Measurements from ENCODE around the gene CLEC4M.

The CLEC4M gene

GRCh38 chr19:7799640-7800355 is 36.8 kb downstream of the CLEC4M start:
- TF ChIP-seq GATA2 (IDR thresholded peaks at IDR 0.05; ENCODE audit: low read depth, low read length) = no peak
- TF ChIP-seq GATA3 (IDR thresholded peaks at IDR 0.05; ENCODE audit: low read depth, low read length) = no peak

GRCh38 chr19:7801020-7801570 is 38.1 kb downstream of the CLEC4M start:
- TF ChIP-seq GATA3 (IDR thresholded peaks at IDR 0.05; ENCODE audit: low read depth, low read length) = no peak
- TF ChIP-seq GATA2 (IDR thresholded peaks at IDR 0.05; ENCODE audit: low read depth, low read length) = no peak

GRCh38 chr19:7806234-7806633 is 43.2 kb downstream of the CLEC4M start:
- TF ChIP-seq GATA3 (IDR thresholded peaks at IDR 0.05; ENCODE audit: low read depth, low read length) = no peak
- no peak for TF ChIP-seq GATA2 (IDR thresholded peaks at IDR 0.05; ENCODE audit: low read depth, low read length)

- no peak for TF ChIP-seq GATA2 (IDR thresholded peaks at IDR 0.05; ENCODE audit: low read depth, low read length)
- no peak for TF ChIP-seq GATA3 (IDR thresholded peaks at IDR 0.05; ENCODE audit: low read depth, low read length)
These were observed 43.8 kb downstream of the CLEC4M start for GRCh38 chr19:7806876-7807275.

- TF ChIP-seq GATA3 (IDR thresholded peaks at IDR 0.05; ENCODE audit: low read depth, low read length) = no peak
- TF ChIP-seq GATA2 (IDR thresholded peaks at IDR 0.05; ENCODE audit: low read depth, low read length) = no peak
These were observed 45.1 kb downstream of the CLEC4M start for GRCh38 chr19:7808108-7808507.

- no peak for TF ChIP-seq GATA3 (IDR thresholded peaks at IDR 0.05; ENCODE audit: low read depth, low read length)
- TF ChIP-seq GATA2 (IDR thresholded peaks at IDR 0.05; ENCODE audit: low read depth, low read length) = no peak
These were observed 48.9 kb downstream of the CLEC4M start for GRCh38 chr19:7811989-7812388.

- TF ChIP-seq GATA3 (IDR thresholded peaks at IDR 0.05; ENCODE audit: low read depth, low read length) (no peak), GATA2 (IDR thresholded peaks at IDR 0.05; ENCODE audit: low read depth, low read length) (no peak)
These were observed 52.3 kb downstream of the CLEC4M start for GRCh38 chr19:7815325-7815724.

GRCh38 chr19:7817801-7818200 is 54.8 kb downstream of the CLEC4M start:
- TF ChIP-seq GATA2 (IDR thresholded peaks at IDR 0.05; ENCODE audit: low read depth, low read length) = no peak
- no peak for TF ChIP-seq GATA3 (IDR thresholded peaks at IDR 0.05; ENCODE audit: low read depth, low read length)

GRCh38 chr19:7818806-7819205 is 55.8 kb downstream of the CLEC4M start:
- TF ChIP-seq GATA2 (IDR thresholded peaks at IDR 0.05; ENCODE audit: low read depth, low read length) (no peak), GATA3 (IDR thresholded peaks at IDR 0.05; ENCODE audit: low read depth, low read length) (no peak)

Data from SH-SY5Y (cell line).